NCI-H510A treated with DMSO at 0.1 percent for 48 hours (cell line): ENCODE data around the gene CAPZB.

Experiments
- DNase-seq: peaks from one replicate; lab custom pipeline; 2025; lab: John Stamatoyannopoulos, UW

Gene CAPZB

GRCh38 chr1:19367584-19368041 is 117.7 kb downstream of the CAPZB start:
- no peak for DNase-seq

DNA sequence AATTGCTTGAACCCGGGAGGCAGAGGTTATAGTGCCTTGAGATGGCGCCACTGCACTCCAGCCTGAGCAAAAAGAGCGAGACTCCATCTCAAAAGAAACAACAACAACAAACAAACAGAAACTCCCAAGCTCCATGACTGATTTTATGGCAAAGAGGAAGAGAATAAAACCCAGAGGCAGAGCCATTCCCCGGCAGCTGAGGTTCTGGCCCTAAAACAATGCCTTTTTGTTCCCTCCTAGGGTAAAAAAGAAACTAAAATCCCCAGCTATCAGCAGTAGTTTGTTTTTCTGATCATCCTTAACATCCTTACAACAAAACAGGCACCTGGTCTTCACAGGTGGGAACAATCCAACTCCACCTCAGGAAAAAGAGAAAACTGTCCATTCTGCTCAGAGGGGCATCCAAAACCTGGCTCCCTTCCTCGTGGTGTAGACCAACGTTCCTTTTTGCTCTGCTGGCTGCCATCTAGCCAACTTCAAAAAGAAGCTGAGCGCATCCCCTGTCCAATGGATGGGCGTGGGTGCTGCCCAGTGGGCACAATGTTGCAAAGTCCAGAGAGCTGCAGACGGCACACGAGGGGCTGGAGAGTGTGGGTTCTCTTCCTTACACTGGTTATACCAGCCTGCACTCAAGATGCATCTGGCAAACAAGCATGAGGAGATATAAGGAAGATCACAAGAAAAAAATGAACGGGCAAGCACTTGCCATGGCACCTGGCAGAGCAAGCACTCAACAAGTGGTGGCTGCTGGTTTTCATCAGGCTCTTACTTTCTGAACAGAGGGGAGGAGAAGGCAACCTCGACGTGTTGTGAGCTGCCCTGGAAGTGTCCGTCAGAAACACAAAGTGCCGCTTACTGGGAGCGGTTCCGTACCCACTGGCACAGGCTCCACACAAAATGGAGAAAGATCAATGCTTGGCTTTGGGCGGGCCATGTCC is 118.5 kb downstream of the CAPZB start:
- DNase-seq, result no peak

DNA sequence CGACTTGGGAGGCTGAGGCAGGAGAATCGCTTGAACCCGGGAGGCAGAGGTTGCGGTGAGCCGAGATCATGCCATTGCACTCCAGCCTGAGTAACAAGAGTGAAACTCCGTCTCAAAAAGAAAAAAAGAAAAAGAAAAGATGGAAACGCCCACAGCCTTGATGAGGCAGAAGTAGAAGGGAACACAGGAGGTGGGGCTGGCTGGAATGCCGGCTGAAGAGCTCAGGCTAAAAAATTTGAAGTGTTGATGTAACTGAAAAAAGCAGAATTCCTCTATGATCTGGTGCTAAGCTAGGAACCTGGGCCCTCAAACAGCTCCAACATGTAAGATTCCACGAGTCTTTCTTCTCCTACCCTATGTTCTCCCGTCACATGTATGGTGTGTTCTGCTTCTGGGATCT is 119.6 kb downstream of the CAPZB start:
- DNase-seq, result no peak

DNA sequence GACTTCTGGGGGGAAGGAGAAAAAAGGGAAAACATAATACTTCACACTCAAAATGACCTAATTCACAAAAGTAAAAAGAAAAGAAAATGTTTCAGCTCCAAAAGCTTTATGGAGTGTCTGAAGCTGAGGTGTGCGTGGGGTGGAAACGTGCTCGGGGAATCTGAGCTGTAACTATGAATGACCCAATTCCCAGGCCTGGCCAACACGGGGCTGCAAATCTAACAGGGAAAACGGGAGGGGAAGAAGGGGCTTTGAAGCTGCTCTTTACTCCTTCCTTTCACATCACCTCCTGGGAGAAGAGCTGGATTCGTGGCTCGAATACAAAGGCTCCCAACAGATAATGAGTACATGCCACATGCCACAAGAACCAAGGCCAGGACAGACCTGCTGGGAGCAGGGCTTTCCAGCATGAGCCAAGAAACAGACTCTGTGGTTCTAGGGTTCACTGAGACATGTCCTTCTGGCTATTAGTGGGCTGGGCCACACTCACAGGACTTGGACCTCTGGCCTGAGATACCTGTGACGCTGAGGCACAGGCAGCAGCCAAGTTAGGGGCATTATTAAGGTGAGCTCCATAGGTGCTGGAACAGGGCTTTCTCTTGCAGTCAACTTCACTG is 121.7 kb downstream of the CAPZB start:
- no peak for DNase-seq

DNA sequence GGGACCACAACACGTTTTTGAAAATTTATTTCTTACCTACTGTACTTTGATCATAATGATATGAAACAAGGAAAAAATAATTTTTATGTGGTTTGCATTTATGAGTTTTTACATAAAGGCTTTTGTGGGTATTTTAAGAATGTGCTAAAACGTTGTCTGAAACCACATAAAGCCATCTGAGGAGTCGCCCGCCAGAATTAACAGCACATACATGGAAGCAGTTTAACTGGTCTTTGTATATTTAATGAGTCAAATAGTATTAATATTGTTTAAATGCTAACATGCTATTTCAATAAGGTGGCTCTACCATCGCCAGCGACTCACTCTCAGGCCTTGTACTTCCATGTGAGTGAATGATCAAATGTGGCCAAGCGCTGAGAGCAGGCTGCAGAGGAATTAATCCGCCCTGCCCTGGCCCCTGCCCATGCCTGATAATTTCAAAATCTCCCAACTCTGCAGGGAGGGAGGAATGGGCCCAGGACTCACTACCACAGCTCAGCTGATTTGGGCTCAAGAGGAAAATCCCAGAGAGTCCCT is 123.7 kb downstream of the CAPZB start:
- no peak for DNase-seq

GRCh38 chr1:19360843-19361610 is 124.3 kb downstream of the CAPZB start:
- DNase-seq, result no peak

GRCh38 chr1:19360432-19360831 is 124.9 kb downstream of the CAPZB start:
- DNase-seq, result no peak

- DNase-seq, result no peak
These were observed 125.3 kb downstream of the CAPZB start for GRCh38 chr1:19360016-19360415.

GRCh38 chr1:19359357-19359756 is 126.0 kb downstream of the CAPZB start:
- peak; percentile 75 for DNase-seq

DNA sequence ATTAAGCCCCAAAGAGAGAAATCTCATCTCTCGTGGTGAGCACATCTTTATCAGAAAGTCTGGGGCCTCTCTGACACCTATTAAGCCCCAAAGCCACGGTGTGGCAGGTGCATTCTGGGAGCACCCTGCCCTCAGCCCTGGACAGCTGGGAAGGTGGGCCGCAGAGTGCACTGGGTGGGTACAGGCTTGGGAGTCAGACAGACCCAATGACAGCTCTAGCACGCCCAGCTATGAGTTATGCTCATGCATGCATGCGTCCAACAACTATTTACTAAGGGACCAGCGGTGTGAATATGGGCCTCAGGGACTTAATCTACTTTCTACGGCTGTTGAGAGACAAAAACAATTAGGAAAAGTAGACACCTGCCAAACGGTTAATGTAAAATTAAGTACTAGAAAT is 126.6 kb downstream of the CAPZB start:
- no peak for DNase-seq

DNA sequence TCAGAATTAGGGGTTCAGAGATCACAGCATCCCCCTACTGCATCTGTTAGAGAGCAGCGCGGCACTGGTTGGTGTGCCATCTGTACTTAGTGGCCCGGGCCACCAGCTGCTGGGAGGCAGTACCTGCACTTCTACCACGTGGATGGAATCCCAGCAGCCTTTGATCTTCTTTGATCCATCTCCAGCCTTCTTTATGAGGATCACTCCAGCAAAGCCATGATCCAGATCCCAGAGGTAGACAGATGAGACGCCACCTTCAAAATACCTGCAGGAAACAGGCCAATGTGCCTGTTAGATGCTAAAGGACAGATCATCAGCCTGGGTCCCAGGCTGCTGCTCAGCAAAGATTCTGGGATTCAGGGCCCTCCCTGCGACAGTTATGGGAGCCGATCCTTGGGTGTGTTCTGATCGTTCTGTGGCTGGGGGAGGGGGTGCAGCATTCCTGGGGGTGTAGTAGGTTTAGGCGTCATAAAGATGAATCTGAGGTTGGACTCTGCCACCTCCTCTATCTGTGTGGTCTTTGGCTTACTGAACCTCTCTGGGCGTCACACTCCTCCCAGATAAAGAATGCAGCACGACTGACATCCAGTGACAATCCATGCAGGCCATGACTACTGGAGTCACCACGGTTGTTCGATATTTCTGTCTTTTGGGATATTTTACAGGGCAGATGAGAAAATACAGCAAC is 127.9 kb downstream of the CAPZB start:
- peak; percentile 66 for DNase-seq

DNA sequence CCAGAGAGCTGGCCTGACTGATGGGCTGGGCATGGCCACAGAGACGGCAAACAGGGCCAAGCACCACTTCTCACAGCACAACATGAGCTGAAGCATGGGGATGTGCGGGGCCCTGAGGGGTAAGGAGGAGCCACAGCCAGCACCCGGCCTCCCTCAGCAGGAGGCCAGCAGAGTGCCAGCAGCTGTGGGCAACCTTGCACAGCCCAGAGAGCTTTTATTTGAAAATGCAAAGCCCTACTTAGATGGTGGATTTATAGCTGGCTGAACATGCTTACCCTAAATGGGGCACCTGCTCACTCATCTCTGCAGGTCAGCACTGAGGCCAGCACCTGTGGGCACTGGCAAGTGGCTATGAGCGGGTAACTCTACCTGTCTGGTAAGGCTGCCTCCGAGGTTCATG is 129.1 kb downstream of the CAPZB start:
- DNase-seq, result peak; percentile 93

GRCh38 chr1:19354531-19354981 is 130.8 kb downstream of the CAPZB start:
- peak; percentile 85 for DNase-seq

GRCh38 chr1:19353596-19353995 is 131.7 kb downstream of the CAPZB start:
- DNase-seq, result peak; percentile 93

DNA sequence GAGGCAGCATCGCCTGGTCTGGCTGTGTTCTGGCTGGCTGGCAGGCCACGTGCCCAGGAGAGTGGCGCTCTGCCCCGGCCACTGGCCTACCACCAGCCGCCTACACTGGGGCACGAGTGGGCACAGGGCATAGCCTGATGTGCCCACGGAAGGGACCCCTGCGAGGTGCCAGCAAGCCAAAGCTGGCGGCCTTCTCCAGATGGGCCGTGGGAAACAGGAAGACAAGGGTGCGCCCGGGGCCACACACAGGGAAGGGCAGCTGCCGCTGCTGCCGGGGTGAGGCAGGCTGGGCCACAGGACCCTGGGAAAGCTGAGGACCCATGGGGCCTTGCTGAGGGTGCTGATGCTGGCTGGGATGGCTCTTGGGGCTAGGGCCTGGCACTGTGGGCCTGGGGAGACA is 132.5 kb downstream of the CAPZB start:
- no peak for DNase-seq

GRCh38 chr1:19351873-19352272 is 133.5 kb downstream of the CAPZB start:
- DNase-seq, result no peak

DNA sequence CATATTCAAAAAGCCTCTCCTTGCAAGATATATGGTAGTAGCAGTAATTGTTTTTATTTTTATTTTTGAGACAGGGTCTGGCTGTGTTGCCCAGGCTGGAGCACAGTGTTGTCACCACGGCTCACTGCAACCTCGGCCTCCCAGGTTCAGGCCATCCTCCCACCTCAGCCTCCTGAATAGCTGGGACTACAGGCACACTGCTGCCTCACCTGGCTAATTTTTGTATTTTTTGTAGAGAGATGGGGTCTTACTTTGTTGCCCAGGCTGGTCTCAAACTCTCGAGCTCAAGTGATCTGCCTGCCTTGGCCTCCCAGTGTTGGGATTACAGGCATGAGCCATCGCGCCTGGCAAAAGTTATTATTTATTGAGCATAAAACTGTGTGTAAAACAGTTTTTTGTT is 134.8 kb downstream of the CAPZB start:
- no peak for DNase-seq

DNA sequence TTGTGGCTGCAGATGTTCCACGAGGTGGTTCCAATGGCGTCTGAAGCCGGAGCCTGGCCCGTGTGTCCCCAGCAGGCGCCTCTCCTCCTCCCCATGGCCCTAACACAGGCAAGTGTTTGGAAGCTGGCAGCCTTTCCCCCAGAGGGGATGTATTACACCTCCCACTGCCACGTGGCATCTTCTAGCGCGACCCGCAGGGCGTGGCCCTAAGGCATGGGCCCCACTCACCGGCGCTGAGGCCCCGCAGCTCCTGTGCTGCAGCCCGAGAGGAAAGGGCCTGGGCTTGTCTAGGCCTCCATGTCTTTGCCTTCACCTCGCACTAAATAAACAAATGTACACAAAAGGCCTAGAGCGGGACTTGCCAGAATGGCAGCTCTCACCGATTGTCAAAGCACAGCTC is 135.3 kb downstream of the CAPZB start:
- DNase-seq, result no peak

GRCh38 chr1:19348441-19349198 is 136.7 kb downstream of the CAPZB start:
- DNase-seq, result no peak

DNA sequence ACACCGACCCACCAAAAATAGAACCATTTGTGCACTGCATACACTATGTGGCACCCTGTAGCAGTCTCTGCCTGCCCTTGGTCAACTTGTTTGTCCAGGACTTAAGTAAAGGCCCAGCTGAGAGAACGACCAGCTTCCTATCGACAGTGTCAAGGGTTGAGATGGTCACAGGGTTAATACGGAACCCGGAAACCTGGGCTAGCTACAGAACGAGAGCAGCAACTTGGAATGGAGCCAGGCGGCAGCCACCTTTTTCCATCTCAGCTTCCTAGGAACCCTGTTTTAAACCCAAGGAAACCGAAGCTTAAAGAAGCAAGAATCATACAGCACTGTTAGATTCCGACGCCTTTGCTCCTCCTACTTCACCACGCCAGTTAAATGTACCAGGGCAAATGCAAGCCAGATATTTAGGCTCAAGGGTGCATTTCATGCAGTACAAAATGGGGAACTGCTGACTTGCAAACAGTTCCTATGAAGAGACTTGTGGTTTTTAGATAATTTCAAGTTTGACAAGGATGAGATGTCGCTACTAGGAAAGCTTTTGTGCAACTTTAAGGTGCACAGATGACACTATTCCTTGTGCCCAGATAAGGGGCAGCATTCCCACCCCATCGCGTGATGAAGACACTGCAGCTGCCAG is 137.7 kb downstream of the CAPZB start:
- DNase-seq, result no peak
